GM23338 (cell line): ENCODE data around the gene GPR25. TPM values are rescaled to one million over a fixed set of nuclear protein-coding genes. Genes with fewer than 3 reads are reported as not detected.

Experiments used
- ATAC-seq: fragments of 200-7000 bp; cut with Tn5 transposase; 3 replicates; pipeline ENCODE4 v1.9.1; 2020
- DNase-seq: peaks from one replicate; pipeline ENCODE4 v3.0.0-alpha.2; 2015; ENCODE audit warnings: low spot score
- H2AFZ ChIP-seq: fragments of 200-600 bp; sonication (generic); 2 replicates; pipeline ENCODE4 v1.8.0; 2016; ENCODE audit warnings: antibody characterized with exemption, mild to moderate bottlenecking, moderate library complexity
- H3F3A ChIP-seq: fragments of 200-600 bp; sonication (generic); replicated peaks from 2 replicates; pipeline ENCODE4 v1.8.0; 2017; ENCODE audit warnings: antibody characterized with exemption, mixed run types, low read depth
- H3K27ac ChIP-seq: fragments of 200-600 bp; sonication (generic); 2 replicates; pipeline ENCODE4 v1.6.1; 2016; ENCODE audit warnings: low read depth
- H3K27me3 ChIP-seq: fragments of 200-600 bp; sonication (generic); 2 replicates; pipeline ENCODE4 v1.8.0; 2016; ENCODE audit warnings: mild to moderate bottlenecking, mixed run types, moderate library complexity; ENCODE audit not compliant: insufficient read depth
- H3K36me3 ChIP-seq: fragments of 200-600 bp; sonication (generic); 2 replicates; pipeline ENCODE4 v1.8.0; 2016; ENCODE audit warnings: mild to moderate bottlenecking; ENCODE audit not compliant: insufficient read depth
- H3K4me1 ChIP-seq: fragments of 200-600 bp; sonication (generic); 2 replicates; pipeline ENCODE4 v1.8.0; 2016; ENCODE audit warnings: mild to moderate bottlenecking, moderate library complexity; ENCODE audit not compliant: insufficient read depth
- H3K4me2 ChIP-seq: fragments of 200-600 bp; sonication (generic); 2 replicates; pipeline ENCODE4 v1.7.1; 2017; ENCODE audit warnings: mixed run types
- H3K4me3 ChIP-seq: fragments of 200-600 bp; sonication (generic); 2 replicates; pipeline ENCODE4 v1.6.1; 2016; ENCODE audit warnings: mixed run types
- H3K79me2 ChIP-seq: fragments of 200-600 bp; sonication (generic); replicated peaks from 2 replicates; pipeline ENCODE4 v1.8.0; 2017; ENCODE audit warnings: mild to moderate bottlenecking; ENCODE audit not compliant: insufficient read depth
- H3K9me2 ChIP-seq: fragments of 200-600 bp; sonication (generic); 2 replicates; pipeline ENCODE4 v1.8.0; 2017; ENCODE audit not compliant: insufficient read depth
- H4K20me1 ChIP-seq: fragments of 200-600 bp; sonication (generic); replicated peaks from 2 replicates; pipeline ENCODE4 v1.8.0; 2017; ENCODE audit warnings: mild to moderate bottlenecking; ENCODE audit not compliant: insufficient read depth
- H3K27ac Mint-ChIP-seq: 2 replicates; pipeline ENCODE4 v1.8.0; 2020; ENCODE audit warnings: inconsistent platforms, mild to moderate bottlenecking, moderate library complexity, mixed read lengths
- H3K27me3 Mint-ChIP-seq: 3 replicates; pipeline ENCODE4 v1.8.0; 2022; ENCODE audit warnings: low read depth, mild to moderate bottlenecking, moderate library complexity, mixed read lengths, inconsistent platforms; ENCODE audit not compliant: insufficient read depth, poor library complexity
- H3K36me3 Mint-ChIP-seq: 3 replicates; pipeline ENCODE4 v1.8.0; 2021; ENCODE audit warnings: low read depth, mild to moderate bottlenecking, inconsistent platforms, moderate library complexity, mixed read lengths
- H3K4me1 Mint-ChIP-seq: 3 replicates; pipeline ENCODE4 v1.8.0; 2020; ENCODE audit warnings: mild to moderate bottlenecking, inconsistent platforms, mixed read lengths
- H3K4me3 Mint-ChIP-seq: 3 replicates; pipeline ENCODE4 v1.8.0; 2021; ENCODE audit warnings: moderate library complexity, mild to moderate bottlenecking, inconsistent platforms, mixed read lengths
- H3K9me3 Mint-ChIP-seq: 3 replicates; pipeline ENCODE4 v1.8.0; 2020; ENCODE audit warnings: moderate library complexity, mild to moderate bottlenecking, inconsistent platforms, mixed read lengths
- CREB1 ChIP-seq: fragments of 250-450 bp; sonication (Bioruptor Pico); IDR thresholded peaks from 2 replicates; pipeline ENCODE4 v1.5.0; 2020; ENCODE audit warnings: low read depth, mild to moderate bottlenecking, moderate library complexity
- CTCF ChIP-seq, 2 experiments: fragments of 200-600 bp in 1 of 2; sonication (generic) in 1 of 2; conservative IDR thresholded peaks; 2 replicates each; pipeline versions ENCODE4 v1.5.1 to v1.6.1; 2016 to 2017; ENCODE audit warnings: antibody characterized with exemption in 2 of 2, low read depth in 2 of 2, mild to moderate bottlenecking in 2 of 2, moderate library complexity in 1 of 2
- ETS1 ChIP-seq: IDR thresholded peaks from 2 replicates; pipeline ENCODE4 v1.6.1; 2016; ENCODE audit warnings: antibody characterized with exemption
- EZH2 ChIP-seq: fragments of 200-600 bp; sonication (generic); IDR thresholded peaks from one replicate; pipeline ENCODE4 v1.8.0; 2017; ENCODE audit warnings: antibody characterized with exemption, mild to moderate bottlenecking, low read depth; ENCODE audit not compliant: unreplicated experiment
- EZH2phosphoT487 ChIP-seq: fragments of 200-600 bp; sonication (generic); IDR thresholded peaks from one replicate; pipeline ENCODE4 v1.8.1; 2018; ENCODE audit warnings: antibody characterized with exemption; ENCODE audit not compliant: unreplicated experiment
- JUNB ChIP-seq: IDR thresholded peaks from one replicate; pipeline ENCODE4 v1.6.1; 2016; ENCODE audit warnings: antibody characterized with exemption; ENCODE audit not compliant: unreplicated experiment
- NANOG ChIP-seq: IDR thresholded peaks from 2 replicates; pipeline ENCODE4 v1.6.1; 2016; ENCODE audit warnings: antibody characterized with exemption, borderline replicate concordance
- POLR2AphosphoS5 ChIP-seq: IDR thresholded peaks from 2 replicates; pipeline ENCODE4 v1.6.1; 2016; ENCODE audit warnings: antibody characterized with exemption, low read depth
- REST ChIP-seq: IDR thresholded peaks from one replicate; pipeline ENCODE4 v1.6.1; 2018; ENCODE audit warnings: antibody characterized with exemption; ENCODE audit not compliant: unreplicated experiment
- STAT1 ChIP-seq: IDR thresholded peaks from one replicate; pipeline ENCODE4 v1.6.1; 2016; ENCODE audit warnings: antibody characterized with exemption; ENCODE audit not compliant: unreplicated experiment
- ZNF114 ChIP-seq: fragments of 250-450 bp; sonication (Bioruptor Pico); IDR thresholded peaks from 2 replicates; pipeline ENCODE4 v1.5.0; 2020; ENCODE audit warnings: mild to moderate bottlenecking, moderate library complexity
- ZNF331 ChIP-seq: fragments of 250-450 bp; sonication (Bioruptor Pico); IDR thresholded peaks from 2 replicates; pipeline ENCODE4 v1.5.0; 2020; ENCODE audit warnings: low read depth, mild to moderate bottlenecking, moderate library complexity
- polyA plus RNA-seq: library from polyadenylated mRNA; unstranded; fragments of >200 nt; fragmentation: Nextera tagmentation; extraction: Ambion mirVana; gene quantifications from 2 replicates; pipeline ENCODE4 v1.2.1, GENCODE V29; 2016
- total RNA-seq: library from RNA; depleted of rRNA; stranded (reverse); fragments of >200 nt; shearing (Covaris generic); gene quantifications from 2 replicates; pipeline ENCODE4 v1.2.3, GENCODE V29; 2014

The GPR25 gene
- total and polyA plus RNA-seq, 2 experiments from 2014 or later, result not detected

GRCh38 chr1:200918006-200918405, 45.2 kb downstream of the GPR25 start:
- Histone ChIP-seq H3K27ac (no peak overlapping the region), H3K9me2 (0 out of 2 replicates have a peak, but pooled peaks cover 6% of the 10 kb centered on the region), H3K36me3 (no peaks in the 10 kb centered on the region), H3K4me2 (no peak overlapping the region), H3K4me1 (peaks cover 10% of the 10 kb centered on the region), H4K20me1 (no peaks in the 10 kb centered on the region), H3K4me3 (no peak overlapping the region), H2AFZ (no peak overlapping the region), H3F3A (no peaks in the 10 kb centered on the region), H3K27me3 (no peaks in the 10 kb centered on the region), H3K79me2 (no peaks in the 10 kb centered on the region)
- no peaks in the 10 kb centered on the region for H3K9me3 Mint-ChIP-seq
- H3K4me3 Mint-ChIP-seq, result no peak overlapping the region
- H3K27ac Mint-ChIP-seq, result no peak overlapping the region
- H3K36me3 Mint-ChIP-seq, result peaks cover 12% of the 10 kb centered on the region
- no peak for TF ChIP-seq CTCF (conservative IDR thresholded peaks at IDR 0.05; ENCODE audit: low read depth in 2 of 2)
- TF ChIP-seq EZH2phosphoT487, result no peak
- no peak for TF ChIP-seq ZNF331 (CRISPR knock-in tag)
- TF ChIP-seq REST, result no peak
- TF ChIP-seq ZNF114, result no peak
- TF ChIP-seq CREB1 (CRISPR knock-in tag), result no peak
- no peak for TF ChIP-seq ETS1
- peaks cover 12% of the 10 kb centered on the region for H3K4me1 Mint-ChIP-seq
- DNase-seq, result no peak
- H3K27me3 Mint-ChIP-seq, result peaks cover 10% of the 10 kb centered on the region
- no peak for ATAC-seq

- Mint-ChIP-seq H3K27ac (no peak overlapping the region), H3K4me1 (peaks cover 12% of the 10 kb centered on the region), H3K9me3 (no peaks in the 10 kb centered on the region), H3K27me3 (peaks cover 10% of the 10 kb centered on the region), H3K4me3 (no peak overlapping the region), H3K36me3 (no peaks in the 10 kb centered on the region; the same call in 2 of the 3 replicates)
- Histone ChIP-seq H3F3A (no peaks in the 10 kb centered on the region), H2AFZ (no peak overlapping the region), H3K36me3 (no peaks in the 10 kb centered on the region), H3K4me3 (no peak overlapping the region), H3K79me2 (no peaks in the 10 kb centered on the region), H3K4me2 (no peak overlapping the region), H3K27ac (no peak overlapping the region), H3K4me1 (peaks cover 10% of the 10 kb centered on the region), H3K27me3 (no peaks in the 10 kb centered on the region), H3K9me2 (0 out of 2 replicates have a peak, but pooled peaks cover 6% of the 10 kb centered on the region), H4K20me1 (no peaks in the 10 kb centered on the region)
- no peak for ATAC-seq
- DNase-seq, result no peak
- TF ChIP-seq JUNB (no peak), EZH2 (no peak), STAT1 (no peak), ZNF331 (CRISPR knock-in tag) (no peak), REST (no peak), POLR2AphosphoS5 (no peak), NANOG (no peak)
Measured at GRCh38 chr1:200919386-200919785, 46.6 kb downstream of the GPR25 start.
